Caco-2 (cell line): ENCODE results near the gene NLRP4. TPM values are rescaled to one million over a fixed set of nuclear protein-coding genes. Genes with fewer than 3 reads are reported as not detected.

ENCODE experiments used
- BruUV-seq: library from RNA; stranded (reverse); fragments of 400-500 nt; replicated peaks from 2 replicates; lab custom pipeline; 2021; lab: Mats Ljungman, UMichigan
- CTCF ChIA-PET: fragments of 300-600 bp; sonication (Branson Sonifier 250); formaldehyde crosslinking; loops from one replicate; lab custom pipeline; 2022; ENCODE audit warnings: antibody characterized with exemption; lab: Charles Lee
- POLR2A ChIA-PET: fragments of 300-600 bp; sonication (Branson Sonifier 250); formaldehyde crosslinking; loops from one replicate; lab custom pipeline; 2022; ENCODE audit warnings: antibody characterized with exemption; lab: Charles Lee
- DNase-seq, 2 experiments: peaks; one replicate each; pipeline versions ENCODE4 v3.0.0 to v3.0.0-alpha.2; 2020 to 2022
- H3K27me3 ChIP-seq: replicated peaks from 2 replicates; pipeline ENCODE4 v1.6.0; 2011; ENCODE audit warnings: low read length; ENCODE audit not compliant: control insufficient read depth, insufficient read depth
- H3K36me3 ChIP-seq: 2 replicates; pipeline ENCODE4 v1.5.1; 2011; ENCODE audit warnings: low read length; ENCODE audit not compliant: control insufficient read depth, insufficient read depth
- H3K4me1 ChIP-seq: fragments of 250-450 bp; sonication (Bioruptor Pico); 2 replicates; pipeline ENCODE4 v1.5.1; 2020; ENCODE audit warnings: mild to moderate bottlenecking
- H3K4me3 ChIP-seq: 2 replicates; pipeline ENCODE4 v1.5.1; 2011; ENCODE audit warnings: low read depth, mild to moderate bottlenecking, control low read depth, low read length
- H3K9me3 ChIP-seq: fragments of 250-450 bp; sonication (Bioruptor Pico); 2 replicates; pipeline ENCODE4 v1.5.1; 2020; ENCODE audit warnings: mild to moderate bottlenecking, moderate library complexity
- H3K27ac Mint-ChIP-seq: one replicate; pipeline ENCODE4 v1.8.0; 2022; ENCODE audit warnings: mixed read lengths; ENCODE audit not compliant: unreplicated experiment
- H3K27me3 Mint-ChIP-seq: one replicate; pipeline ENCODE4 v1.8.0; 2022; ENCODE audit warnings: mixed read lengths; ENCODE audit not compliant: insufficient read depth, unreplicated experiment
- H3K36me3 Mint-ChIP-seq: one replicate; pipeline ENCODE4 v1.8.0; 2022; ENCODE audit warnings: mild to moderate bottlenecking, mixed read lengths; ENCODE audit not compliant: insufficient read depth, unreplicated experiment
- H3K4me1 Mint-ChIP-seq: one replicate; pipeline ENCODE4 v1.8.0; 2022; ENCODE audit warnings: low read depth, mixed read lengths; ENCODE audit not compliant: unreplicated experiment
- H3K4me3 Mint-ChIP-seq: one replicate; pipeline ENCODE4 v1.8.0; 2022; ENCODE audit warnings: mild to moderate bottlenecking, moderate library complexity, mixed read lengths; ENCODE audit not compliant: unreplicated experiment
- H3K9me3 Mint-ChIP-seq: one replicate; pipeline ENCODE4 v1.8.0; 2022; ENCODE audit warnings: mixed read lengths; ENCODE audit not compliant: unreplicated experiment
- intact Hi-C: fragments of 100-400 bp; cut with micrococcal nuclease; formaldehyde crosslinking; loops from one replicate; pipeline ENCODE4 v1.10.0; 2022; ENCODE audit not compliant: unreplicated experiment
- total RNA-seq: library from RNA; stranded (reverse); gene quantifications from 2 replicates; pipeline ENCODE4 v1.2.3, GENCODE V29; 2022
- TF ChIP-seq, protein P1 (sequence below), 2 experiments: fragments of 200-600 bp in 1 of 2; IDR thresholded peaks; 1 replicate in 1 of 2; 2 replicates in 1 of 2; pipeline versions ENCODE4 v1.5.1 to v1.8.0; 2011 to 2022; ENCODE audit warnings: antibody characterized with exemption in 1 of 2, control low read depth in 1 of 2, inconsistent platforms in 1 of 2, low read depth in 1 of 2, low read length in 1 of 2, mild to moderate bottlenecking in 1 of 2, moderate library complexity in 1 of 2; ENCODE audit not compliant: insufficient read depth in 1 of 2, severe bottlenecking in 1 of 2, unreplicated experiment in 1 of 2

NLRP4 gene
- total RNA-seq, 1 experiment from 2014 or later: not detected

DNA sequence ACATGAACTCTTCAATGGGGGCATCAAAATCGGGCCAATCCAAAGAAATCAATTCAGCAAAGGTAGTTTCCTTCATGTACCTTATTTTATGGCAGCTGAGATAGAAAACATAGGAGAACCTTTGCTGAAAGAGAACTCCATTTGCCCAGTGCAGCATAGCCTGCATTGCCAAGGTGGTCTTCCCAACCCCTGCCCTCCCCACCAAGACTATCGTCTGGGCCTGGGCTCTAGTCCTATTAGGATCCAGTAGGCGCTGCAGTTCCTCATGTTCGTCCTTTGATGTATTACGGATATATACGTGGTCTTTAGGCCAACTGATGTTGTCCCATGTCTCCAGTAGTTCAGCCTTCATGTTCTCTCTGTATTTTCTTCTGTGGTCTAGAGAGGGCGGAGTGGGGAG is 76.6 kb downstream of the NLRP4 start:
- ChIA-PET CTCF (no interaction called here), POLR2A (no interaction called here)
- H3K9me3 ChIP-seq: no peaks in the 10 kb centered on the region
- no peak for DNase-seq
- H3K27ac Mint-ChIP-seq: no peak overlapping the region
- peaks cover 9% of the 10 kb centered on the region for H3K27me3 Mint-ChIP-seq
- no peaks in the 10 kb centered on the region for H3K27me3 ChIP-seq
- H3K4me3 ChIP-seq: no peak overlapping the region
- H3K4me1 Mint-ChIP-seq: no peaks in the 10 kb centered on the region
- intact Hi-C loops: no loop called here
- no peaks in the 10 kb centered on the region for H3K36me3 ChIP-seq
- TF ChIP-seq, protein P1, sequence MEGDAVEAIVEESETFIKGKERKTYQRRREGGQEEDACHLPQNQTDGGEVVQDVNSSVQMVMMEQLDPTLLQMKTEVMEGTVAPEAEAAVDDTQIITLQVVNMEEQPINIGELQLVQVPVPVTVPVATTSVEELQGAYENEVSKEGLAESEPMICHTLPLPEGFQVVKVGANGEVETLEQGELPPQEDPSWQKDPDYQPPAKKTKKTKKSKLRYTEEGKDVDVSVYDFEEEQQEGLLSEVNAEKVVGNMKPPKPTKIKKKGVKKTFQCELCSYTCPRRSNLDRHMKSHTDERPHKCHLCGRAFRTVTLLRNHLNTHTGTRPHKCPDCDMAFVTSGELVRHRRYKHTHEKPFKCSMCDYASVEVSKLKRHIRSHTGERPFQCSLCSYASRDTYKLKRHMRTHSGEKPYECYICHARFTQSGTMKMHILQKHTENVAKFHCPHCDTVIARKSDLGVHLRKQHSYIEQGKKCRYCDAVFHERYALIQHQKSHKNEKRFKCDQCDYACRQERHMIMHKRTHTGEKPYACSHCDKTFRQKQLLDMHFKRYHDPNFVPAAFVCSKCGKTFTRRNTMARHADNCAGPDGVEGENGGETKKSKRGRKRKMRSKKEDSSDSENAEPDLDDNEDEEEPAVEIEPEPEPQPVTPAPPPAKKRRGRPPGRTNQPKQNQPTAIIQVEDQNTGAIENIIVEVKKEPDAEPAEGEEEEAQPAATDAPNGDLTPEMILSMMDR (IDR thresholded peaks at IDR 0.05; ENCODE audit: insufficient read depth in 1 of 2, low read depth in 1 of 2, low read length in 1 of 2, severe bottlenecking in 1 of 2, unreplicated experiment in 1 of 2): no peak
- H3K9me3 Mint-ChIP-seq: peaks cover 33% of the 10 kb centered on the region
- no peak overlapping the region for H3K4me3 Mint-ChIP-seq
- no peaks in the 10 kb centered on the region for H3K36me3 Mint-ChIP-seq
- H3K4me1 ChIP-seq: no peaks in the 10 kb centered on the region
- BruUV-seq: no TSS peak

DNA sequence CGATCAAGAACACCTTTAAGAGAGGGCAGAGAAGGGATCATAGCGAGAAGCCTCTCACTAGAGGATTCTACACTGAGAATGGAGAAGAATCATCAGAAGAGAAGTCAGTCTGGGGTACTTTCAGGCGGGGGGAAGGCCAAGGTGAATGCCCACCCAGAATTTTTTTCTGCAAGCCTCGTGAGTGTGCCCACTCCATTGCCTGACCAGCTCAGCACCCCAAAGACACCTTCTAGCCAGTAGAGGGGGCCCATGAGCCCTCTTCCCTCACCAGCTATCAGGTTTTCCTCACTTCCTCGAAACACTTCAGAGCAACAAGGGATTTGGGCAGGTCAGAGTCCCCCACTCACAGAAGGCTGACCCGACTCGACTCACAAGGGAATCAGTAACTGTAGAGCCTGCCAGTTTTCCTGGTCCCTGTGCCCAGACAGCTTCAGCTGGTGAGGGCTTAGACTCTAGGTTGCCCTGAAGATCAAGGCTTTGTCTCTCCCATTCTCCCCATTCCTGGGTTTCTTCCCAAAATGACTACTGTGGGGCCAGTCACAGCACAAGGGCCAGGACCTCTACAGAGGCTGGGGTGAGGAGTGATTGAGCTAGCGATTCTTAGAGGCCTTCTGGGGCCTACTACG is 77.4 kb downstream of the NLRP4 start:
- H3K4me1 Mint-ChIP-seq: no peaks in the 10 kb centered on the region
- intact Hi-C loops: no loop called here
- BruUV-seq: no TSS peak
- no peak overlapping the region for H3K4me3 Mint-ChIP-seq
- Histone ChIP-seq H3K9me3 (no peaks in the 10 kb centered on the region), H3K27me3 (no peaks in the 10 kb centered on the region), H3K4me1 (no peaks in the 10 kb centered on the region), H3K36me3 (no peaks in the 10 kb centered on the region), H3K4me3 (no peak overlapping the region)
- CTCF ChIA-PET: interaction anchor here (1.2 kb wide), 1 partner anchor 420 kb away, joined by 7 read pairs; no protein-coding TSS in a partner anchor
- H3K27ac Mint-ChIP-seq: no peak overlapping the region
- H3K36me3 Mint-ChIP-seq: no peaks in the 10 kb centered on the region
- POLR2A ChIA-PET: no interaction called here
- DNase-seq: peak in 1 of 2 experiments; percentile 25
- TF ChIP-seq, protein P1 (IDR thresholded peaks at IDR 0.05; ENCODE audit: insufficient read depth in 1 of 2, low read depth in 1 of 2, low read length in 1 of 2, severe bottlenecking in 1 of 2, unreplicated experiment in 1 of 2): peak; percentile 25 to 42
- peaks cover 7% of the 10 kb centered on the region for H3K27me3 Mint-ChIP-seq
- peaks cover 36% of the 10 kb centered on the region for H3K9me3 Mint-ChIP-seq

DNA sequence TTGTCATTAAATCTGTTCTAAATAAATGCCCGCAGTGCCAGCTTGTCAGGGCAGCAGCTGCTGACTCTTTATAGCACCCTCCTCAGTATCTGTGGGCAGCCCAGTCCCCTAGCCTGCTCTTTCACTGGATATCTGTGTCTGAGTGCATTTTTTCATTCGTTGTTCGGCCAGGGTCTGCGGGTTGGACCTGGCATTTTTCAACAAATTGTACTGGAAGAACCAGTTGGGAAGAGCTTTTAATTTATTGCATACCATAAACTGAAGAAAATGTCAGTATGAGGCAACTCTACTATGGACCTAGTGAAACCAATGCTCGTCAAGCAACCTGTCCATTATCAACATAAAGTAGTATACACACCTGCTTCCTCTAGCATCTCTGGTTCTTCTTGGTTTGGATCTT is 87.2 kb downstream of the NLRP4 start:
- no peak overlapping the region for H3K4me3 Mint-ChIP-seq
- peaks cover 23% of the 10 kb centered on the region for H3K9me3 Mint-ChIP-seq
- TF ChIP-seq, protein P1 (IDR thresholded peaks at IDR 0.05; ENCODE audit: insufficient read depth in 1 of 2, low read depth in 1 of 2, low read length in 1 of 2, severe bottlenecking in 1 of 2, unreplicated experiment in 1 of 2): no peak
- Histone ChIP-seq H3K4me1 (no peaks in the 10 kb centered on the region), H3K27me3 (no peaks in the 10 kb centered on the region), H3K4me3 (no peak overlapping the region), H3K9me3 (no peaks in the 10 kb centered on the region; the same call in 1 of the 2 replicates), H3K36me3 (no peaks in the 10 kb centered on the region)
- ChIA-PET CTCF (no interaction called here), POLR2A (no interaction called here)
- no peak overlapping the region for H3K27ac Mint-ChIP-seq
- H3K36me3 Mint-ChIP-seq: no peaks in the 10 kb centered on the region
- H3K27me3 Mint-ChIP-seq: peaks cover 3% of the 10 kb centered on the region
- no peaks in the 10 kb centered on the region for H3K4me1 Mint-ChIP-seq
- no TSS peak for BruUV-seq
- DNase-seq: no peak
- intact Hi-C loops: no loop called here
